Spleen (tissue), 11 donors: Measurements from ENCODE around the gene KLF16. TPM values are rescaled to one million over a fixed set of nuclear protein-coding genes. Genes with fewer than 3 reads are reported as not detected.

Experiments used
- DNase-seq: peaks from one replicate; pipeline ENCODE4 v3.0.0-alpha.2; 2020
- H3K27ac ChIP-seq, 8 donors: fragments of 200-600 bp; sonication (generic) in 7 of 8; 1 replicate in 4 of 8; 2 replicates in 4 of 8; pipeline versions ENCODE4 v1.5.0 to v1.8.0; 2016 to 2021; ENCODE audit warnings: inconsistent platforms in 4 of 8, mild to moderate bottlenecking in 4 of 8, moderate library complexity in 1 of 8
- H3K27me3 ChIP-seq, 7 donors: fragments of 200-600 bp; sonication (generic) in 6 of 7; replicated peaks in 1 of 7; 1 replicate in 4 of 7; 2 replicates in 3 of 7; pipeline versions ENCODE4 v1.5.0 to v1.8.0; 2016 to 2021; ENCODE audit warnings: inconsistent platforms in 3 of 7, mild to moderate bottlenecking in 1 of 7
- H3K36me3 ChIP-seq, 6 donors: fragments of 200-600 bp; sonication (generic) in 5 of 6; 1 replicate in 4 of 6; 2 replicates in 2 of 6; pipeline versions ENCODE4 v1.5.0 to v1.8.0; 2016 to 2021; ENCODE audit warnings: inconsistent platforms in 2 of 6
- H3K4me1 ChIP-seq, 6 donors: fragments of 200-600 bp; sonication (generic) in 5 of 6; 1 replicate in 3 of 6; 2 replicates in 3 of 6; pipeline versions ENCODE4 v1.5.0 to v1.8.0; 2016 to 2021; ENCODE audit warnings: inconsistent platforms in 3 of 6
- H3K4me3 ChIP-seq, 8 donors: fragments of 200-600 bp; sonication (generic) in 7 of 8; 1 replicate in 4 of 8; 2 replicates in 4 of 8; pipeline versions ENCODE4 v1.5.0 to v1.8.0; 2016 to 2021; ENCODE audit warnings: inconsistent platforms in 4 of 8, mild to moderate bottlenecking in 4 of 8, moderate library complexity in 2 of 8
- H3K9me3 ChIP-seq, 8 donors: fragments of 200-600 bp; sonication (generic) in 7 of 8; 1 replicate in 4 of 8; 2 replicates in 4 of 8; pipeline versions ENCODE4 v1.5.0 to v1.8.0; 2016 to 2021; ENCODE audit warnings: inconsistent platforms in 4 of 8
- CTCF ChIP-seq, 11 experiments: fragments of 200-600 bp in 7 of 11; fragments of 450-650 bp in 4 of 11; sonication (generic) in 4 of 11; IDR thresholded peaks in 8 of 11; conservative IDR thresholded peaks in 3 of 11; 1 replicate in 7 of 11; 2 replicates in 4 of 11; pipeline versions ENCODE4 v1.4.0 to v1.8.0; 2016 to 2021; ENCODE audit warnings: antibody characterized with exemption in 11 of 11, inconsistent platforms in 4 of 11, mild to moderate bottlenecking in 1 of 11
- POLR2A ChIP-seq, 3 donors: fragments of 450-650 bp; IDR thresholded peaks; one replicate each; pipeline ENCODE4 v1.5.1; 2017; ENCODE audit warnings: antibody characterized with exemption in 3 of 3, mild to moderate bottlenecking in 1 of 3
- POLR2AphosphoS5 ChIP-seq, 3 donors: sonication (generic); formaldehyde crosslinking; IDR thresholded peaks; one replicate each; pipeline ENCODE4 v1.5.1; 2017; ENCODE audit warnings: antibody characterized with exemption in 3 of 3
- WGBS, 5 donors: extraction: QIAGEN DNeasy Blood & Tissue Kit in 3 of 5; methylation state at CpG; one replicate each; pipeline versions ENCODE4 v1.1.5 to v1.1.7; 2013 to 2018; 5-methylcytosine and 5-hydroxymethylcytosine counted together
- intact Hi-C: fragments of 100-400 bp; cut with DNase I; formaldehyde crosslinking; loops from one replicate; pipeline ENCODE4 v1.15.0; 2023; ENCODE audit warnings: low total_unique reads
- polyA plus RNA-seq, 3 donors: library from polyadenylated mRNA; stranded (reverse); fragments of 200-250 nt; gene quantifications; one replicate each; pipeline ENCODE4 v1.2.1, GENCODE V29; 2013
- total RNA-seq, 7 donors: library from RNA; depleted of rRNA in 3 of 7; stranded (reverse); fragments of >200 nt in 3 of 7; fragmentation: NEBNext Ultra II Directional in 4 of 7; extraction: Animal tissue kit (Norgen Biotek cat#: 25700) in 4 of 7; gene quantifications; one replicate each; pipeline versions ENCODE4 v1.1.0 to v1.2.1, GENCODE V29; 2016 to 2021
- donor health status: healthy with polysubstance abuse.
- donor health status: DM: no; HTN: no; CAD: no; lungs with moderate emphysema.
- donor health status: DM: no; HTN: no; CAD: no.
- donor health status: Bipolar disorder and iron deficiency.
- donor health status: healthy.
- donor health status: DM: no; HTN: no; CAD: no.
- donor health status: DM: yes; HTN: yes; CAD: no.

KLF16 gene
- total and polyA plus RNA-seq, 10 donors = 7.1 to 39.0 (median 18.4) TPM

GRCh38 chr19:1807695-1808394, 55.5 kb downstream of the KLF16 start:
- no peak for DNase-seq
- H3K4me1 ChIP-seq = peaks cover 0 to 19% (median 13%) of the 10 kb centered on the region in 6 donors
- no peaks in the 10 kb centered on the region for H3K27me3 ChIP-seq
- H3K4me3 ChIP-seq = no peak overlapping the region
- peaks cover 0 to 27% (median 0%) of the 10 kb centered on the region in 6 donors for H3K36me3 ChIP-seq
- intact Hi-C loops = no loop called here
- H3K27ac ChIP-seq = no peak overlapping the region
- H3K9me3 ChIP-seq = no peaks in the 10 kb centered on the region
- TF ChIP-seq POLR2A (IDR thresholded peaks at IDR 0.05) (no peak), POLR2AphosphoS5 (IDR thresholded peaks at IDR 0.05) (no peak), CTCF (IDR thresholded peaks at IDR 0.05 in 8 of 11, conservative IDR thresholded peaks at IDR 0.05 in 3 of 11) (no peak)
- 82 to 90% (median 88%) methylated on average over 29 to 30 of the region's 30 CpGs for WGBS, 5 donors

GRCh38 chr19:1807030-1807694, 56.2 kb downstream of the KLF16 start:
- 82 to 87% (median 83%) methylated on average over 25 to 28 of the region's 28 CpGs for WGBS, 5 donors
- H3K4me3 ChIP-seq = no peak overlapping the region
- peak; percentile 59 for DNase-seq
- H3K27ac ChIP-seq = no peak overlapping the region
- H3K4me1 ChIP-seq = peaks cover 0 to 13% (median 9%) of the 10 kb centered on the region in 6 donors
- H3K27me3 ChIP-seq = no peaks in the 10 kb centered on the region
- H3K9me3 ChIP-seq = no peaks in the 10 kb centered on the region
- H3K36me3 ChIP-seq = peaks cover 0 to 27% (median 0%) of the 10 kb centered on the region in 6 donors
- intact Hi-C loops = no loop called here
- TF ChIP-seq POLR2A (IDR thresholded peaks at IDR 0.05) (no peak), CTCF (IDR thresholded peaks at IDR 0.05 in 8 of 11, conservative IDR thresholded peaks at IDR 0.05 in 3 of 11) (no peak), POLR2AphosphoS5 (IDR thresholded peaks at IDR 0.05) (no peak)

- no peaks in the 10 kb centered on the region for H3K27me3 ChIP-seq
- TF ChIP-seq POLR2A (IDR thresholded peaks at IDR 0.05) = no peak
- TF ChIP-seq POLR2AphosphoS5 (IDR thresholded peaks at IDR 0.05) = no peak
- TF ChIP-seq CTCF (IDR thresholded peaks at IDR 0.05 in 8 of 11, conservative IDR thresholded peaks at IDR 0.05 in 3 of 11) = no peak
- DNase-seq = no peak
- H3K9me3 ChIP-seq = no peaks in the 10 kb centered on the region
- peaks cover 0 to 5% (median 2%) of the 10 kb centered on the region in 6 donors for H3K4me1 ChIP-seq
- H3K36me3 ChIP-seq = peaks cover 0 to 30% (median 0%) of the 10 kb centered on the region in 6 donors
- H3K27ac ChIP-seq = no peak overlapping the region
- 85 to 94% (median 88%) methylated on average over 22 to 45 of the region's 45 CpGs for WGBS, 5 donors
- H3K4me3 ChIP-seq = no peak overlapping the region
- intact Hi-C loops = no loop called here
These were observed 57.0 kb downstream of the KLF16 start for GRCh38 chr19:1806184-1807029.
